Immature natural killer cell (primary cell): ENCODE results near the gene GPC6. TPM values are rescaled to one million over a fixed set of nuclear protein-coding genes. Genes with fewer than 3 reads are reported as not detected.
A peak's percentile ranks its signal among the peaks of the same experiment; 100 is the strongest.

Experiments
- DNase-seq, 3 donors: peaks; one replicate each; pipeline ENCODE4 v3.0.0; 2022; ENCODE audit warnings: mixed read lengths in 1 of 3
- H3K27ac Mint-ChIP-seq, 6 donors: one replicate each; pipeline ENCODE4 v1.8.0; 2020; ENCODE audit warnings: mixed read lengths in 6 of 6, mild to moderate bottlenecking in 5 of 6, inconsistent platforms in 4 of 6, moderate library complexity in 3 of 6
- H3K27me3 Mint-ChIP-seq, 3 donors: one replicate each; pipeline ENCODE4 v1.8.0; 2020 to 2021; ENCODE audit warnings: low read depth in 3 of 3, mild to moderate bottlenecking in 3 of 3, mixed read lengths in 3 of 3, moderate library complexity in 3 of 3, inconsistent platforms in 1 of 3
- H3K36me3 Mint-ChIP-seq, 3 donors: one replicate each; pipeline ENCODE4 v1.8.0; 2020; ENCODE audit warnings: mixed read lengths in 3 of 3, inconsistent platforms in 2 of 3, mild to moderate bottlenecking in 2 of 3
- H3K4me1 Mint-ChIP-seq, 2 donors: one replicate each; pipeline ENCODE4 v1.8.0; 2020; ENCODE audit warnings: inconsistent platforms in 2 of 2, mild to moderate bottlenecking in 2 of 2, mixed read lengths in 2 of 2, moderate library complexity in 1 of 2
- H3K4me3 Mint-ChIP-seq, 5 donors: one replicate each; pipeline ENCODE4 v1.8.0; 2020; ENCODE audit warnings: mild to moderate bottlenecking in 5 of 5, mixed read lengths in 5 of 5, inconsistent platforms in 3 of 5, moderate library complexity in 3 of 5
- H3K9me3 Mint-ChIP-seq, 6 donors: one replicate each; pipeline ENCODE4 v1.8.0; 2020; ENCODE audit warnings: mild to moderate bottlenecking in 6 of 6, mixed read lengths in 6 of 6, inconsistent platforms in 4 of 6, moderate library complexity in 3 of 6
- polyA plus RNA-seq, 3 donors: library from polyadenylated mRNA; unstranded; fragments of 300-500 nt; fragmentation: Illumina TruSeq; gene quantifications; one replicate each; pipeline ENCODE4 v1.2.3, GENCODE V29; 2021

The GPC6 gene
- polyA plus RNA-seq, 3 donors from 2014 or later, result not detected

DNA sequence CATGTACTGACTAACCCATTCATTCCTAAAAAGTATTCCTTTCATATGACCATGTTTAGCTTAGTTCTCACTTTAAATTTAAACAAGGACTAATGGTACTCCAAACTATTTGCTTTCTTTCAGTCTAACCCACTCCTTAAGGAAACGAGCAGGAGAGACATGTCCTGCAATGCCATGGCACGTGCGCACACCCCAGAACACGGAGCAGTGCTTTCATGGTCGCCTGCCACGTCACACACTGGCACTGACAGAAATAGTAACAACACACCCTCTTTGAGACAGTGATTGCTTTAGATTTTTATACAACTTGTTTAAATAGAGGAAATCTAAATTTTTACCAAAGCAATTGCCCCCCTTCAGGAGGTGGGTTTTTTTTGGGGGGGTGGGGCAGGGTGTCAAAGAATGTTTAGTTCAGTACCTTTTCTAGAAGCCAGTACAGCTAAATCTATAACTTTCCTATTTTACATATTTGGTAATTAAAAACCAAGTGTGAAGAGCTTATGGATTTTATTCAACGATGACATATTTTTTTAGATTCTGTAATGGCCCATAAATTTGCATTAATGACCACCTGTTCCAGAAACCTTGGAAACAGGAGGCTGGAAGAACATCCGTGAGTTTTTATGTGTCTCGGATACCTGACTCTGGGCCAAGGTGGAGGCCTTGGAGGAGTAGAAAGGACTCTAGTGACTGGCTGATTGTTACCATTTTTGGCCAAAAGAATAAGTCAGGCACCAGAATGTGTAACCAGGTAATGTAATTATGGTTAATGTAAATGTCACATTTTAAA is 1005.7 kb downstream of the GPC6 start:
- no peak overlapping the region for H3K4me3 Mint-ChIP-seq
- no peak overlapping the region for H3K27ac Mint-ChIP-seq
- no peaks in the 10 kb centered on the region for H3K9me3 Mint-ChIP-seq
- H3K27me3 Mint-ChIP-seq, result peaks cover 0 to 3% (median 0%) of the 10 kb centered on the region in 3 donors
- no peaks in the 10 kb centered on the region for H3K36me3 Mint-ChIP-seq
- no peak for DNase-seq
- peaks cover 13% of the 10 kb centered on the region in 2 donors for H3K4me1 Mint-ChIP-seq

DNA sequence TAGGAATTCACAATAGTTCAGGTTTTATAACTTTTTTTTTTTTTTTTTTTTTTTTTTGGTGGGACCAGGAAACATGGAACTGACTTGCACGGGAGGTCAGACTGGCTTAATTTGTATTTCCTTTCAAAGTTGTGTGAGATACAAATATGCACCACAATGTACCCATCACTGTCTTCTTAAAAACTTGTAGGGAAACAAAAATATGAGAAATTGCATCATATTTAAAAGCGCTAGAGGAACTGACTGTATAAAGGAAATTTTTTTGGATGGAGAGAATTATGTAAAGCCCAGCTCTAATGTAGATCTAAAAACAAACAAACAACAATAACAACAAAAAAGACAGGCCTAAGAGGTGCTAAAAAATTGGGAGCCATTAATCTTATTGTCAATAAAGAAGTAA is 1006.3 kb downstream of the GPC6 start:
- peaks cover 0 to 3% (median 0%) of the 10 kb centered on the region in 3 donors for H3K27me3 Mint-ChIP-seq
- no peak overlapping the region for H3K27ac Mint-ChIP-seq
- DNase-seq, result no peak
- no peaks in the 10 kb centered on the region for H3K9me3 Mint-ChIP-seq
- peaks cover 15 to 18% of the 10 kb centered on the region in 2 donors for H3K4me1 Mint-ChIP-seq
- no peaks in the 10 kb centered on the region for H3K36me3 Mint-ChIP-seq
- H3K4me3 Mint-ChIP-seq, result no peak overlapping the region

DNA sequence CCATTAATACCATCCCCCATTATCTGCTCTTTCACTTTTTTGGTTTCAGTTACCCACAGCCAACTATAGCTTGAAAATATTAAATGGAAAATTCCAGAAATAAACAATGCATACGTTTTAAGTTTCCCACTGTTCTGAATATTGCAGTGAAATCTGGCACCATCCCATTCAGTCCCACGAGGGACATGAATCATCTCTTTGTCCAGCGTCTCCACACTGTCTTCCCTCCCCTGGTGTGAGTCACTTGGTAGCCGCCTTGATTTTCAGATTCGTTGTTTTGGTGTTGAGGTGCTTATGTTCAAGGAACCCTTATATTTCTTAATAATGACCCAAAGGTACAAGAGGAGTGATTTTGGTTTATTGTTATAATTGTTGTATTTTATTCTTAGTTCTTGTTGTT is 1006.8 kb downstream of the GPC6 start:
- Mint-ChIP-seq H3K27me3 (peaks cover 0 to 3% (median 0%) of the 10 kb centered on the region in 3 donors), H3K4me1 (peaks cover 15 to 23% of the 10 kb centered on the region in 2 donors), H3K36me3 (no peaks in the 10 kb centered on the region), H3K27ac (no peak overlapping the region), H3K4me3 (no peak overlapping the region), H3K9me3 (no peaks in the 10 kb centered on the region)
- no peak for DNase-seq

DNA sequence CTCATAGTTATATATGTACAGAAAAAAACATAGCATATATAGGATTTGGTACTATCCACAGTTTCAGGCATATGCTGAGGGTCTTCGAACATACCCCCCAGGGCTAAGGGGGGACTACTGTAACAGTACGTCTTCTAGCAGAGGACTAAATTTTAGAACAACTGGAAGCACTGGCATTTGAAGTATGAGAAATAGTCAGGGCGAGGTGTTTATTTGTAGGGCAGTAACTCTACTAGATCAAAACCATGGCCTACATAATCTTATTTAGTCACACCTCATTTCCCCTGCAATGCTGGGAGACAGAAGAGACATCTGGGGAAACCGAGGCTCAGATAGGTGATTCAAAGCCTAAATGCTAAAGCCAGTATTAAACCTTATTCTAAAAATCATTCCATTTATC is 1007.2 kb downstream of the GPC6 start:
- no peak overlapping the region for H3K4me3 Mint-ChIP-seq
- no peak for DNase-seq
- peaks cover 20 to 27% of the 10 kb centered on the region in 2 donors for H3K4me1 Mint-ChIP-seq
- H3K27me3 Mint-ChIP-seq, result peaks cover 0 to 2% (median 0%) of the 10 kb centered on the region in 3 donors
- H3K9me3 Mint-ChIP-seq, result no peaks in the 10 kb centered on the region
- H3K27ac Mint-ChIP-seq, result no peak overlapping the region
- no peaks in the 10 kb centered on the region for H3K36me3 Mint-ChIP-seq

DNA sequence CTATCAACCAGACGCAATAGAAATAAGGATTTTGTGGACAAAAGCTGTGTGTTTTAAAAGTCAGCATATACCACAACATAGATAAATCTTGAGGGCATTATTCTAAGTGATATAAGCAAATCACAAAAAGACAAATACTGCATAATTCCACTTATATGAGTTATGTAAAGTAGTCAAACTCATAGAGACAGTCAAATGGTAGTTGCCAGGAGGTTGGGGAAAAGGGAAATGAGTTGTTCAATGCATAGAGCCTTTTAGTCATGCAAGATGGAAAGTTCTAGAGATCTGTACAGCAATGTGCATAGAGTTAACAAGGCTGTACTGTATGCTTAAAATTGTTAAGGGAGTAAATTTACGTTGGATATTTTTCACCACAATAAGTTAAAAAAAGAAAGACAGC is 1008.1 kb downstream of the GPC6 start:
- Mint-ChIP-seq H3K9me3 (no peaks in the 10 kb centered on the region), H3K4me1 (peaks cover 27 to 36% of the 10 kb centered on the region in 2 donors), H3K4me3 (no peak overlapping the region), H3K27me3 (peaks cover 0 to 2% (median 0%) of the 10 kb centered on the region in 3 donors), H3K36me3 (no peaks in the 10 kb centered on the region), H3K27ac (no peak overlapping the region)
- no peak for DNase-seq

DNA sequence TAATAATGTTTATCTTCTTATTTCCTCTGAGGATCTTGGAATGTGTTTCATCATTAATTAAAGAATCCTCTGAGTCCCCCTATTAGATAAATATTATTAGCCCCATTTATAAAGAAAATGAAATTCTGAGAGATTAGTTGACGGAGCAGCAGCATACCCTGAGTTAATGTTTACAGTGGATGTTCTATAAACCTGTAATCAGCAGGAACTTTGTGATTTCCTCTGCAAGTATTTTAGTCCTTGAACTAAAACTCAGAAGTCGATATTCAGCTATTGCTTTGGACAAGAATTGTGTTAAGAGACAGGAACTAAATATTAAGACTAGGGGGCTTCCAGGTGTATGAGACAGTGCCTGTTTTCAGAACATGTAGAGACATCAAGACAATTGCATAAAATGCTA is 1009.5 kb downstream of the GPC6 start:
- H3K36me3 Mint-ChIP-seq, result no peaks in the 10 kb centered on the region
- H3K27ac Mint-ChIP-seq, result peak overlapping the region in 2 of 6 donors; percentile 13 to 61
- H3K4me1 Mint-ChIP-seq, result peaks cover 27 to 37% of the 10 kb centered on the region in 2 donors
- no peak for DNase-seq
- peak overlapping the region in 3 of 5 donors; percentile 12 to 34 (median 19) for H3K4me3 Mint-ChIP-seq
- H3K9me3 Mint-ChIP-seq, result no peaks in the 10 kb centered on the region
- peaks cover 0 to 2% (median 0%) of the 10 kb centered on the region in 3 donors for H3K27me3 Mint-ChIP-seq

DNA sequence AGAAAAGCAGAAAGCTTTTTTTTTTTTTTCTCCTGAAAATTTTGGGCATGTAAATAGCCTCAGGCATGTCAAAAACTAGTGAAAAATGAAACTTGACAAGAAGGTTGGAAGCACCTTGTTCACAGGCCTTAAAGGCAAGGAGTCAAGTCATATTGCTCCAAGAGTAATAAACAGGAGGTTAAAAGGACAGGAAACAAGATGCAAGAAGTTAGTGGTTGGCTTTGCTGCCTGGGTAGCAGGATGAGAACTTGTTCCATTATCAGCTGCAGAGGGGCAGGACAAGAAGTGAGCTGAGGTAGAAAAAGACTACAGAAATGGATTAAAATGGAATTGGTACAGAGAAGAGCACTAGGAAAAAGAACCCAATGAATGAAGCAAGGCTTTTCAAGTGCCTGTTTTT is 1010.3 kb downstream of the GPC6 start:
- H3K4me3 Mint-ChIP-seq, result no peak overlapping the region

DNA sequence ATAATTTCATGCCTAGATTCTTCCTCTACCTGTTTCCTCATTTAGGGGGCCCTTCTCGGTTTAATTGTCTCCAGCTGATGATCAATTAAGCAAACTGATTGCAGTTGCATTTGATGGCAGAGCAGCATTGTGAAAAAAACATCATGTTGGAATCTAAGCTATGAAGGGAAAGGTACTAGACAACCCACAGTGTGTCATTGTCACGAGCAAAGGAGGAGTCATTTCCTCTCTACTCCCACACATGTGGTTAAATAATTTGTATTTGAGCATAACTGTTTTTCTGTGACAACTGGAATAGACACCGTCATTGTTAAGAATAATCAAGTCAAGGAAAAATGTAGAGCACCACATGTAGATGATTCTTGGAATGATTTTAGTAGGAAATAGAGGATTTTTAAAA is 1012.5 kb downstream of the GPC6 start:
- H3K27me3 Mint-ChIP-seq, result peaks cover 0 to 2% (median 0%) of the 10 kb centered on the region in 3 donors
- no peaks in the 10 kb centered on the region for H3K36me3 Mint-ChIP-seq
- DNase-seq, result peak in 1 of 3 donors; percentile 9
- no peaks in the 10 kb centered on the region for H3K9me3 Mint-ChIP-seq
- H3K4me3 Mint-ChIP-seq, result no peak overlapping the region
- H3K4me1 Mint-ChIP-seq, result peaks cover 27 to 37% of the 10 kb centered on the region in 2 donors
- no peak overlapping the region for H3K27ac Mint-ChIP-seq

More for the DNA sequence above, 1010.3 kb downstream of the GPC6 start:
- DNase-seq, result no peak
- Mint-ChIP-seq H3K27ac (no peak overlapping the region), H3K9me3 (no peaks in the 10 kb centered on the region), H3K36me3 (no peaks in the 10 kb centered on the region), H3K27me3 (peaks cover 0 to 2% (median 0%) of the 10 kb centered on the region in 3 donors), H3K4me1 (peaks cover 27 to 37% of the 10 kb centered on the region in 2 donors)

DNA sequence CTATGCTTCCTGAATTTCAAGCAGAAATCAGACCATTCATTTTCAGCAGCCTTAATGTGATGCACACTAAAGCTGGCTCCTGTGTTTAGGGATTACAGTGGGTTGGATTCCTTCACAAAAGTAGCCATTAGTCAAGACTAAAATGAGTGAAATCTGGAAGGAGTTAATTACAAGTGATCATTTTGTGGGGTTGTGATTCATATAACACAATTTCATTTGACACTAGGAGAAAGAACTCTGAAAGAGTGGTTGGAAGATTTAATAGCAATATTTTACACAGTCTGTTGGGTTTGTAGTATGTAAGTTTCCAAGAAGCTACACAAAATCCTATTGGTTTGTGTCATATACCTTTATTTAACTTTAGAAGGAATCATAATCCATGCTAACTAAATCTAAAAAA is 1015.9 kb downstream of the GPC6 start:
- no peak for DNase-seq
- Mint-ChIP-seq H3K4me3 (no peak overlapping the region), H3K4me1 (peaks cover 13 to 22% of the 10 kb centered on the region in 2 donors), H3K9me3 (peaks cover 0 to 10% (median 0%) of the 10 kb centered on the region in 6 donors), H3K36me3 (no peaks in the 10 kb centered on the region), H3K27ac (no peak overlapping the region), H3K27me3 (no peaks in the 10 kb centered on the region)

DNA sequence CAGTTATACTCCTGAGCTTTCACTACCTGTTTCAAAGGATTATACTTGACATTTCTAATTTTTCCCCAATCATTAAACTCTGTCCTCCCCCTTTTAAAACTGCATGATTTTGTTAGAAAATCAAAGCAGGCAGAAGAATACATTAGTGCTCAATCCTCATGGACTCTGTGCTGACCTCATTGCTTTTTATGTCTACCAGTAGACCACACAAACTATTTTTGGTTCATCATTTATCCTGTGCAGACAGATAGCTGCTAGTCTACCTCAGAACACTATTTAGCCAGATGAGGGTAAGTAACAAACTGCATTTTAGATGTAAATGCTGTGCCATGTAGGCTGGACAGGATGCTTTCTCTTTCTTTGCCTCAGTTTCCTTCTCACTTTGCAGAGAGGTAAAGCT is 1016.9 kb downstream of the GPC6 start:
- H3K4me3 Mint-ChIP-seq, result no peak overlapping the region
- peaks cover 10 to 13% of the 10 kb centered on the region in 2 donors for H3K4me1 Mint-ChIP-seq
- H3K27me3 Mint-ChIP-seq, result peaks cover 0 to 3% (median 0%) of the 10 kb centered on the region in 3 donors
- no peak for DNase-seq
- H3K27ac Mint-ChIP-seq, result no peak overlapping the region
- no peaks in the 10 kb centered on the region for H3K36me3 Mint-ChIP-seq
- H3K9me3 Mint-ChIP-seq, result peaks cover 0 to 10% (median 0%) of the 10 kb centered on the region in 6 donors

DNA sequence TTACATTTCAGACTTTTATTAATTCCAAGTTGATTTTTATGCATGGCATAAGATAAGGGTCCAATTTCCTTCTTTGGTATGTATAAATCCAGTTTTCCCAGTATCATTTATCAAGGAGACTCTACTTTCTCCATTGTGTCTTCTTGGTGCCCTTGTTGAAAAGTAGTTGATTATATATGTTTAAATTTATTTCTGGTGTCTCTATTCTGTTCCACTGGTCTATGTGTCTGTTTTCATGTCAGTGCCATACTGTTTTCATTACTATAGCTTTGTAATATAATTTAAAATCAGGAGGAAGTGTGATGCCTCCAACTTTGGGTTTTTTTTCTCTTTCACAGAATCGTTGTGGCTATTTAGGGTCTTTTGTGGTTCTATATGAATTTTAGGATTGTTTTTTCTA is 1019.9 kb downstream of the GPC6 start:
- no peak overlapping the region for H3K27ac Mint-ChIP-seq
- peaks cover 0 to 4% (median 0%) of the 10 kb centered on the region in 3 donors for H3K36me3 Mint-ChIP-seq
- no peak for DNase-seq
- H3K4me3 Mint-ChIP-seq, result no peak overlapping the region
- peaks cover 0 to 5% (median 0%) of the 10 kb centered on the region in 3 donors for H3K27me3 Mint-ChIP-seq
- H3K9me3 Mint-ChIP-seq, result peaks cover 0 to 10% (median 0%) of the 10 kb centered on the region in 6 donors
- H3K4me1 Mint-ChIP-seq, result no peaks in the 10 kb centered on the region

DNA sequence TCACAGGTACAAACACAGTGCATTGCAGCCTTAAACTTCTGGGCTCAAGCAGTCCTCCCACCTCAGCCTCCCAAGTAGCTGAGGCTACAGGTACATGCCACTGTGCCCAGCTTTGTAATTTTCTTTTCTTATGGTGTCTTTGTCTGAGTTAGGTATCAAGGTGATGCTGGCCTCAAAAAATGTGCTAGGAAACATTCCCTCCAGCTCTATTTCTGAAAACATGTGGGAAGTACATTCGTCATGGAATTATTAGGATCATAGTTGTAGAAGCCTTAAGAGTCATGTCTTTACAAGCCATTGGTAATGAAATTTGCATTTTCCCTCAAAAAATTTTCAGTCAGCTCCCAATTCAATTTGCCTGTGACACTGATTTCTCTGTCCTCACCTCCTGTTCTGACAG is 1021.3 kb downstream of the GPC6 start:
- peaks cover 0 to 10% (median 0%) of the 10 kb centered on the region in 6 donors for H3K9me3 Mint-ChIP-seq
- H3K4me1 Mint-ChIP-seq, result no peaks in the 10 kb centered on the region
- H3K27ac Mint-ChIP-seq, result no peak overlapping the region
- H3K27me3 Mint-ChIP-seq, result peaks cover 0 to 5% (median 0%) of the 10 kb centered on the region in 3 donors
- no peak overlapping the region for H3K4me3 Mint-ChIP-seq
- no peak for DNase-seq
- peaks cover 0 to 4% (median 0%) of the 10 kb centered on the region in 3 donors for H3K36me3 Mint-ChIP-seq

DNA sequence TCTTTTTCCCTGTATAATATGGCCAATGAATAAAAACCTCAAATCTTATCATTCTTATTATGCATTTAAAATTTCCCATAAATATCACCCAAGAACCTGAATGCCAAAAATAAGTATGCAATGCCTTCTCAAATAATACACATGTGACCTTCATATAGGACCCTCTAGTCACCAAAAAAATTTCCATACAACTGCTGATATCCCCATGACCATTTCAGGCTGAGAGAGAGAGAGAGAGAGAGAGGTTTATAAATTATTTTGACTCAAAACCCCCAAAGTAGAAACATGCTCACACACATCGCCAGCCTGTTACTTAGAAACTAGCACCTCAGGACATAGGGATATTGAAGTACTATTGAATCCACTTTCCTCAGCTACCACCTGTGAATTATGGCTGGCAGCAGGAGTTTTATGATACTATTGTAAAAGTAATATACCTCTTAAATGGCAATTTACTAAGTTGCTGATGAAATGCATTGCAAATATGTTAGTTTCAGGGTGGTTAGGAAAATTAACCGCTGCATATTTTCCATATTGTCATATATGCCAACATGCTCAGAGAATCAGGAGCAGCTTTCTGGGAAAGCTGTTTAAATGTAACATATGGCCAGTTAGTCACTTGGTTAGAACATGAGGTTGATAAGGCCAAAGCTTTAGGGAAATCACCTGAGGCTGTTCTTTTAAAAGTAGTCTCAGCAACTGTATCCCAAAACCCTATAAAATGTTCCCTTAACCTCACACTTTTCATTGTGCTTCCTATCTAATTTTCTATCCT is 1022.0 kb downstream of the GPC6 start:
- peaks cover 0 to 10% (median 0%) of the 10 kb centered on the region in 6 donors for H3K9me3 Mint-ChIP-seq
- H3K36me3 Mint-ChIP-seq, result peaks cover 0 to 4% (median 0%) of the 10 kb centered on the region in 3 donors
- H3K4me3 Mint-ChIP-seq, result no peak overlapping the region
- H3K27ac Mint-ChIP-seq, result no peak overlapping the region
- peaks cover 0 to 5% (median 0%) of the 10 kb centered on the region in 3 donors for H3K27me3 Mint-ChIP-seq
- H3K4me1 Mint-ChIP-seq, result no peaks in the 10 kb centered on the region
- DNase-seq, result no peak

DNA sequence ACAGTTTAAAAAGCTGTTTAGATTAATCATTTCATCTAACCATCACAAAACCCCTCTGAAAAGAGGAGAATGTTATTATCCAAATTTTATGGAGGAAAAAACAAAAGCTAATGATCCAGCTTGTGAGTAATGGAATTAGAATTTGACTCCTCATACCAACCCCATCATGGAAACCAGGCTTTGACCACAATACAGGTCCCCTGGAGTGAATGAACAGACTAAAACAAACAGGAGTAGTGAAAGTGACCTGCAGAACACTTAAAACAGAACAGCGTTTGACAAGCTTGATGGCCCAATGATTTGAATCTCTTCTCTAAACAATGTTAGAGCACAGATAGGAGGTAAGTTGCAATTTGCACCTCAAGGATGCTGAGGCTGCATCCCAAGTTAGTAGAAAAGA is 1022.9 kb downstream of the GPC6 start:
- no peak overlapping the region for H3K27ac Mint-ChIP-seq

More for the DNA sequence above, 1022.9 kb downstream of the GPC6 start:
- Mint-ChIP-seq H3K4me3 (no peak overlapping the region), H3K4me1 (no peaks in the 10 kb centered on the region), H3K27me3 (peaks cover 0 to 5% (median 0%) of the 10 kb centered on the region in 3 donors), H3K9me3 (peaks cover 0 to 10% (median 0%) of the 10 kb centered on the region in 6 donors), H3K36me3 (peaks cover 0 to 4% (median 0%) of the 10 kb centered on the region in 3 donors)
- no peak for DNase-seq
